Stimulated activated memory B cell treated with anti-CD40 and anti-IgM and Interleukin-4, amounts not matched to agents 10 μg/mL and 1 μg/mL and 100 μg/mL, for 72 hours (primary cell): ENCODE data around the gene RREB1.
A peak's percentile ranks its signal among the peaks of the same experiment; 100 is the strongest.
"Not testable (repeated sequence)": the region's sequence is repeated elsewhere in the genome, so short reads cannot be mapped to it uniquely, and the experiment has no call there.

Experiments
- ATAC-seq: fragments of 150-1000 bp; cut with Tn5 transposase; 2 replicates; pipeline ENCODE4 v1.10.0; 2021
- H3K27ac Mint-ChIP-seq: one replicate; pipeline ENCODE4 v1.8.0; 2022; ENCODE audit warnings: mild to moderate bottlenecking, mixed read lengths
- H3K27me3 Mint-ChIP-seq: one replicate; pipeline ENCODE4 v1.8.0; 2022; ENCODE audit warnings: mixed read lengths
- H3K36me3 Mint-ChIP-seq: one replicate; pipeline ENCODE4 v1.8.0; 2022; ENCODE audit warnings: mixed read lengths
- H3K4me1 Mint-ChIP-seq: one replicate; pipeline ENCODE4 v1.8.0; 2022; ENCODE audit warnings: mixed read lengths
- H3K4me3 Mint-ChIP-seq: one replicate; pipeline ENCODE4 v1.8.0; 2022; ENCODE audit warnings: mild to moderate bottlenecking, moderate library complexity, mixed read lengths
- H3K9me3 Mint-ChIP-seq: one replicate; pipeline ENCODE4 v1.8.0; 2022; ENCODE audit warnings: mixed read lengths

The RREB1 gene

GRCh38 chr6:7156643-7157278 lies 49.0 kb downstream of the RREB1 start:
- Mint-ChIP-seq H3K27ac (peak overlapping the region; percentile 88), H3K36me3 (peaks cover 21% of the 10 kb centered on the region), H3K4me3 (peak overlapping the region; percentile 50), H3K27me3 (no peaks in the 10 kb centered on the region), H3K9me3 (no peaks in the 10 kb centered on the region), H3K4me1 (peaks cover 86% of the 10 kb centered on the region)
- no peak for ATAC-seq

GRCh38 chr6:7157307-7157706 lies 49.5 kb downstream of the RREB1 start:
- H3K27ac Mint-ChIP-seq, result peak overlapping the region; percentile 88
- H3K27me3 Mint-ChIP-seq, ATAC-seq, H3K4me3 Mint-ChIP-seq, H3K9me3 Mint-ChIP-seq: not testable (repeated sequence)
- H3K4me1 Mint-ChIP-seq, result peaks cover 84% of the 10 kb centered on the region
- H3K36me3 Mint-ChIP-seq, result peaks cover 21% of the 10 kb centered on the region

- H3K27me3 Mint-ChIP-seq, result no peaks in the 10 kb centered on the region
- H3K9me3 Mint-ChIP-seq, result no peaks in the 10 kb centered on the region
- no peak for ATAC-seq
- H3K4me1 Mint-ChIP-seq, result peaks cover 84% of the 10 kb centered on the region
- peak overlapping the region; percentile 88 for H3K27ac Mint-ChIP-seq
- no peak overlapping the region for H3K4me3 Mint-ChIP-seq
- peaks cover 18% of the 10 kb centered on the region for H3K36me3 Mint-ChIP-seq
Measured at GRCh38 chr6:7157752-7158616, 50.2 kb downstream of the RREB1 start.

- no peak for ATAC-seq
- no peak overlapping the region for H3K4me3 Mint-ChIP-seq
- no peaks in the 10 kb centered on the region for H3K9me3 Mint-ChIP-seq
- H3K4me1 Mint-ChIP-seq, result peaks cover 82% of the 10 kb centered on the region
- peaks cover 28% of the 10 kb centered on the region for H3K36me3 Mint-ChIP-seq
- H3K27ac Mint-ChIP-seq, result no peak overlapping the region
- no peaks in the 10 kb centered on the region for H3K27me3 Mint-ChIP-seq
Measured at GRCh38 chr6:7159790-7160525, 52.2 kb downstream of the RREB1 start.

- ATAC-seq, result no peak
- Mint-ChIP-seq H3K4me1 (peaks cover 82% of the 10 kb centered on the region), H3K36me3 (peaks cover 28% of the 10 kb centered on the region), H3K4me3 (no peak overlapping the region), H3K27ac (no peak overlapping the region), H3K9me3 (no peaks in the 10 kb centered on the region), H3K27me3 (no peaks in the 10 kb centered on the region)
Measured at GRCh38 chr6:7161253-7161623, 53.5 kb downstream of the RREB1 start.

- Mint-ChIP-seq H3K36me3 (peaks cover 28% of the 10 kb centered on the region), H3K9me3 (no peaks in the 10 kb centered on the region), H3K27ac (no peak overlapping the region), H3K4me1 (peaks cover 82% of the 10 kb centered on the region), H3K27me3 (no peaks in the 10 kb centered on the region), H3K4me3 (no peak overlapping the region)
- no peak for ATAC-seq
Measured at GRCh38 chr6:7161845-7162244, 54.1 kb downstream of the RREB1 start.

- Mint-ChIP-seq H3K27me3 (no peaks in the 10 kb centered on the region), H3K9me3 (no peaks in the 10 kb centered on the region), H3K27ac (no peak overlapping the region), H3K4me3 (no peak overlapping the region), H3K4me1 (peaks cover 79% of the 10 kb centered on the region), H3K36me3 (peaks cover 16% of the 10 kb centered on the region)
- ATAC-seq, result no peak
Measured at GRCh38 chr6:7163661-7164071, 55.9 kb downstream of the RREB1 start.

- H3K4me3 Mint-ChIP-seq, result no peak overlapping the region
- peaks cover 15% of the 10 kb centered on the region for H3K36me3 Mint-ChIP-seq
- peaks cover 81% of the 10 kb centered on the region for H3K4me1 Mint-ChIP-seq
- H3K9me3 Mint-ChIP-seq, result no peaks in the 10 kb centered on the region
- no peak for ATAC-seq
- no peaks in the 10 kb centered on the region for H3K27me3 Mint-ChIP-seq
- H3K27ac Mint-ChIP-seq, result no peak overlapping the region
Measured at GRCh38 chr6:7164536-7165001, 56.8 kb downstream of the RREB1 start.

GRCh38 chr6:7165002-7165889 lies 57.5 kb downstream of the RREB1 start:
- no peak for ATAC-seq
- H3K27me3 Mint-ChIP-seq, result no peaks in the 10 kb centered on the region
- H3K4me3 Mint-ChIP-seq, result no peak overlapping the region
- no peaks in the 10 kb centered on the region for H3K9me3 Mint-ChIP-seq
- no peak overlapping the region for H3K27ac Mint-ChIP-seq
- peaks cover 15% of the 10 kb centered on the region for H3K36me3 Mint-ChIP-seq
- peaks cover 88% of the 10 kb centered on the region for H3K4me1 Mint-ChIP-seq

GRCh38 chr6:7165890-7166267 lies 58.1 kb downstream of the RREB1 start:
- Mint-ChIP-seq H3K27me3 (no peaks in the 10 kb centered on the region), H3K9me3 (no peaks in the 10 kb centered on the region), H3K4me3 (no peak overlapping the region), H3K4me1 (peaks cover 91% of the 10 kb centered on the region), H3K36me3 (peaks cover 16% of the 10 kb centered on the region), H3K27ac (no peak overlapping the region)
- ATAC-seq, result no peak

GRCh38 chr6:7166410-7167293 lies 58.9 kb downstream of the RREB1 start:
- Mint-ChIP-seq H3K36me3 (peaks cover 24% of the 10 kb centered on the region), H3K9me3 (no peaks in the 10 kb centered on the region), H3K27ac (peak overlapping the region; percentile 40), H3K27me3 (no peaks in the 10 kb centered on the region), H3K4me3 (no peak overlapping the region), H3K4me1 (peaks cover 91% of the 10 kb centered on the region)
- no peak for ATAC-seq

GRCh38 chr6:7169296-7169721 lies 61.5 kb downstream of the RREB1 start:
- peaks cover 12% of the 10 kb centered on the region for H3K36me3 Mint-ChIP-seq

GRCh38 chr6:7170117-7170732 lies 62.5 kb downstream of the RREB1 start:
- Mint-ChIP-seq H3K36me3 (peaks cover 10% of the 10 kb centered on the region), H3K4me3 (no peak overlapping the region), H3K27me3 (no peaks in the 10 kb centered on the region), H3K4me1 (peaks cover 72% of the 10 kb centered on the region), H3K9me3 (no peaks in the 10 kb centered on the region), H3K27ac (peak overlapping the region; percentile 60)
- no peak for ATAC-seq

More at GRCh38 chr6:7169296-7169721, 61.5 kb downstream of the RREB1 start:
- Mint-ChIP-seq H3K27ac (no peak overlapping the region), H3K4me1 (peaks cover 80% of the 10 kb centered on the region), H3K9me3 (no peaks in the 10 kb centered on the region), H3K27me3 (no peaks in the 10 kb centered on the region), H3K4me3 (no peak overlapping the region)
- ATAC-seq, result no peak
